GM21825 (cell line): ENCODE results near the gene NRP1.

ENCODE experiments used
- ATAC-seq: cut with Tn5 transposase; IDR thresholded peaks from one replicate; pipeline ENCODE4 v1.9.1; 2021; ENCODE audit warnings: mild to moderate bottlenecking, moderate library complexity; ENCODE audit not compliant: unreplicated experiment

NRP1 gene

GRCh38 chr10:33133557-33133956, 200.9 kb downstream of the NRP1 start:
- no peak for ATAC-seq

DNA sequence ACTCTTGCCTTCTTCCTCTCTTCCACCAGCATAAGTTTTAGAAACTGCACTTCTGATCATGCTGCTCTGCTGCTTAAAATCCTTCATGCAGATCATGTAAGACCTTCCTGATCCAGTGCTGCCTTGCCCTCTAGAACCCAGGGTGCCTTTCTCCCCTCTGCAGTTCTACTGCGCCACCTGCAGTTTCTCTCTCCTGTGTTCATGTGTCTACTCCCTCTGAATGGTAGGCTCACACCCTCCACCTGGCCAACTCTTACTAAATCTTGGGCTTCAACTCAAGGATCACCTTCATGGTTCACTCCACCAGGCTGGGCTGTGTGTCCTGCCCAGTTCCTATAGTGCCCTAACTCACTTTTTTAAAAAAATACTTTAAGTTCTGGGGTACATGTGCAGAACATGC, 201.8 kb downstream of the NRP1 start:
- ATAC-seq = no peak

GRCh38 chr10:33129996-33130386, 204.5 kb downstream of the NRP1 start:
- ATAC-seq = no peak

DNA sequence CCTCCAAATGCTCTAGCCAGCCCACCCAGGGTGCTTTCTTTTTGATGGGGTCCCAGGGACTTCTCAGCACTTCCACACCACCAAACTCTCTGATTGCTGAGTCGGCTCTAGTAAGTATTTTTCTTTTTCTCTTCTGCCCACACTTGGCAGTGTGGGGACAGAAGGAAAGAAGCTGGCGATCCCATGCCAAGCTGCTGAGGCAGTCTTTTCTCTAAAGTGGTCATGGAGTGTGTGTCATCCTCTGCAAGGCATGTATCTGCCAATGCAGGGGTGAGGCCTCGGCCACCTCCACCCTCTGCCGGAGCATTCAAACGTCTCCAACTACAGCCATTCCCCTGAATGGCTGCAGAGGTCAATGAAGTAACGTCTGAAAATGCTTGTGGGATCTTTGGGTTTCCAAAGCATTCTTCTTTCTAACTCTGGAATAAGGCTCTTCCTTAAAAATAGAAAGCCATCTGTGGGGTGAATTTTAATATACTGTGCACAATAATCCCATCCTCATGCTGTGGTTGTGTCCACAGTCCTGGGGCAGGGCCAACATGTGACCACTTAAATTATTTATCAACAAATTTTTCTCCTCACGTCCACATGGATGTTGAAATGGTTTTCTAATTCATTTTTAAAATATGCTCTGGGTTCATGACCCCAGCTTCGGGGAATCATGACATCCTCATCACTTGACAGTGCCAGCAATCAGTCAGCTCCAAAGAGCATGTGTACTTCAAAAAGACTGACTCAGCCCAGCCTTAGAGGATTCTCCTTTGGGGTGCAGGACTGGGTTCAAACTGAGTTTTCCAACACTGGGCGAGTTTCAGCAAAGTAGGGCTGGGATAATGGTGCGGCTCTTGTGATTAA, 205.1 kb downstream of the NRP1 start:
- no peak for ATAC-seq

DNA sequence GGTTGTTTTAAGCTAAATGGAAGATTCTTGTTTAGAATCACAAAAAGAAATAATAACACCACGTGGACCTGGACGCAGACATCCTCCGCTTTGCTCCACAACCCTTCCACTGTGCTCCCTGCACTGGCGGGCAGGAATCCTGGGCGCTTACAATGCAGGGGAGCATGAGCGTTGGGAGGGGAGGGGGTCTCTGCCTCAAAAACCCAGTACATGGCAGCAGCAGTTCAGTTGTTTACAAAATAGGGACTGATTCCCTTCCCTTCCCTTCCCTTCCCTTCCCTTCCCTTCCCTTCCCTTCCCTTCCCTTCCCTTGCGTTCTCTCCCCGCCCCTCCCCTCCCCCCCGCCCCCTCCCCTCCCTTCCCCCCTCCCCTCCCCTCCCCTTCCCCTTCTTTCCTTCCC, 206.8 kb downstream of the NRP1 start:
- ATAC-seq = no peak
